Fibroblast of lung (primary cell): ENCODE results near the gene TPM4. TPM values are rescaled to one million over a fixed set of nuclear protein-coding genes. Genes with fewer than 3 reads are reported as not detected.

Source experiments
- DNase-seq, 2 donors: peaks; one replicate each; pipeline versions ENCODE4 v3.0.0 to v3.0.0-alpha.2; 2010; ENCODE audit warnings: low read depth in 2 of 2
- H2AFZ ChIP-seq: 2 replicates; pipeline ENCODE4 v1.5.1; 2012; ENCODE audit warnings: low read length, control low read depth, inconsistent platforms
- H3K27ac ChIP-seq: 2 replicates; pipeline ENCODE4 v1.5.1; 2011; ENCODE audit warnings: low read length, control low read depth; ENCODE audit not compliant: insufficient read depth
- H3K27me3 ChIP-seq: 2 replicates; pipeline ENCODE4 v1.5.1; 2011; ENCODE audit warnings: mild to moderate bottlenecking, low read length; ENCODE audit not compliant: control insufficient read depth, insufficient read depth
- H3K36me3 ChIP-seq: 2 replicates; pipeline ENCODE4 v1.5.1; 2011; ENCODE audit warnings: low read length; ENCODE audit not compliant: control insufficient read depth, insufficient read depth
- H3K4me1 ChIP-seq: 2 replicates; pipeline ENCODE4 v1.5.1; 2011; ENCODE audit warnings: low read length; ENCODE audit not compliant: control insufficient read depth, insufficient read depth; ENCODE audit errors: extremely low read depth
- H3K4me2 ChIP-seq: 2 replicates; pipeline ENCODE4 v1.5.1; 2011; ENCODE audit warnings: low read length, control low read depth; ENCODE audit not compliant: insufficient read depth; ENCODE audit errors: extremely low read depth
- H3K4me3 ChIP-seq, 4 experiments: fragments of 200-600 bp in 1 of 4; sonication (generic) in 1 of 4; replicated peaks in 1 of 4; 2 replicates each; pipeline ENCODE4 v1.5.1; 2011 to 2016; ENCODE audit warnings: low read length in 4 of 4, low read depth in 3 of 4, mild to moderate bottlenecking in 3 of 4, control low read depth in 2 of 4, inconsistent platforms in 1 of 4, mixed read lengths in 1 of 4; ENCODE audit not compliant: insufficient read depth in 1 of 4; ENCODE audit errors: control extremely low read depth in 1 of 4
- H3K79me2 ChIP-seq: 2 replicates; pipeline ENCODE4 v1.5.1; 2012; ENCODE audit warnings: mild to moderate bottlenecking, low read length, inconsistent platforms; ENCODE audit not compliant: control insufficient read depth, insufficient read depth
- H3K9ac ChIP-seq: 2 replicates; pipeline ENCODE4 v1.5.1; 2011; ENCODE audit warnings: mild to moderate bottlenecking, low read length, control low read depth; ENCODE audit not compliant: insufficient read depth
- H3K9me3 ChIP-seq: 2 replicates; pipeline ENCODE4 v1.5.1; 2012; ENCODE audit warnings: low read depth, low read length; ENCODE audit not compliant: control insufficient read depth, insufficient read depth
- H4K20me1 ChIP-seq: 2 replicates; pipeline ENCODE4 v1.5.1; 2011; ENCODE audit warnings: low read length; ENCODE audit not compliant: control insufficient read depth, insufficient read depth; ENCODE audit errors: extremely low read depth
- EZH2 ChIP-seq: IDR thresholded peaks from 2 replicates; pipeline ENCODE4 v1.5.1; 2012; ENCODE audit warnings: low read length, control low read depth, mild to moderate bottlenecking; ENCODE audit errors: missing control alignments
- polyA plus RNA-seq, 2 donors: library from polyadenylated mRNA; depleted of rRNA in 1 of 2; stranded (reverse) in 1 of 2; unstranded in 1 of 2; fragments of >200 nt; gene quantifications; 2 replicates each; pipeline ENCODE4 v1.2.1, GENCODE V29; 2011 to 2012; ENCODE audit warnings: missing spikeins in 1 of 2
- total RNA-seq: library from RNA; depleted of rRNA; stranded (reverse); fragments of >200 nt; gene quantifications from 2 replicates; pipeline ENCODE4 v1.2.1, GENCODE V29; 2014
- TF ChIP-seq, protein P1 (sequence below), 2 donors: IDR thresholded peaks in 1 of 2; conservative IDR thresholded peaks in 1 of 2; 1 replicate in 1 of 2; 2 replicates in 1 of 2; pipeline ENCODE4 v1.5.1; 2011 to 2012; ENCODE audit warnings: low read length in 2 of 2, control low read depth in 1 of 2, inconsistent platforms in 1 of 2, low read depth in 1 of 2, mild to moderate bottlenecking in 1 of 2

The TPM4 gene
- total and polyA plus RNA-seq, 2 donors (not counting 1 experiment from before 2014, with no cell fraction given), result 822 to 2,577 TPM

DNA sequence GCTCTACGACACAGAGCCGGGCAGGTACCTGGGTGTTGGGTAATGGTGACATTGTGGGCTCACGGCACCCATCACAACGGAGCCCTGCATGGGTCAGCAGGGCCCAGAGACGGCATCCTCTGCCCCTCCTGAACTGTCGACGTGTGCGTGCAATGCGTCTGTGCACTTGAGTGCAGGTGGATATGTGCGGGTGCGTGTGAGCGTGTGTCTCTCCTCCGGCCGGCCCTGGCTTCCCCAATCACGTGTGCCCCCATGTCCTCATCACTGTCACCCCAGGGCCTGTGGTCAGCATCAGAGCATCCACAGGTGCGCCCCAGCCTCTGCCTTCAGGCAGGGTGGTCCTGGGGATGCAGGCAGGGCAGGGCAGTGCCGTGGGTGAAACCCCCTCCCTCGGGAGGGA is 37.2 kb upstream of the TPM4 start:
- H2AFZ ChIP-seq, result no peak overlapping the region

DNA sequence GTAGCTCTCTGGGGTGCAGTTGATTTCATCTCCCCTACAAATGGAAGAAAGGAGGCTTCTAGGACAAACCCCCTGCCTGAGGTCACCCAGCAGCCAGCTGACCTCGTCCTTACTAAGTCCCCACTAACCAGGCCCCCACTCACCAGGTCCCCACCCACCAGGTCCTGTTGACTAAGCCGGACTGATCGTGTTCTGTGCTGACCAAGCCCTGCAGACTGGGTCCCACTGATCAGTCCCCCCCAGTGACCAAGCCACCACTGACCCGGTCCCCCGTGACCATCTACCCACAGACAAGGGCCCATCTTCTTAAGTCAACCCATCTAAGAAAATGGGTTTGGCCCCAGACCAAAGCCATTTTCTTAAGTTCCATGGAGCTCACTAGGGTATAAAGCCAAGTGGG is 36.8 kb upstream of the TPM4 start:
- H4K20me1 ChIP-seq, result no peaks in the 10 kb centered on the region
- H2AFZ ChIP-seq, result no peak overlapping the region
- H3K27me3 ChIP-seq, result no peaks in the 10 kb centered on the region
- DNase-seq, result no peak
- H3K79me2 ChIP-seq, result no peaks in the 10 kb centered on the region
- H3K27ac ChIP-seq, result no peak overlapping the region
- no peak overlapping the region for H3K9ac ChIP-seq
- peaks cover 3% of the 10 kb centered on the region for H3K4me1 ChIP-seq
- TF ChIP-seq, protein P1, sequence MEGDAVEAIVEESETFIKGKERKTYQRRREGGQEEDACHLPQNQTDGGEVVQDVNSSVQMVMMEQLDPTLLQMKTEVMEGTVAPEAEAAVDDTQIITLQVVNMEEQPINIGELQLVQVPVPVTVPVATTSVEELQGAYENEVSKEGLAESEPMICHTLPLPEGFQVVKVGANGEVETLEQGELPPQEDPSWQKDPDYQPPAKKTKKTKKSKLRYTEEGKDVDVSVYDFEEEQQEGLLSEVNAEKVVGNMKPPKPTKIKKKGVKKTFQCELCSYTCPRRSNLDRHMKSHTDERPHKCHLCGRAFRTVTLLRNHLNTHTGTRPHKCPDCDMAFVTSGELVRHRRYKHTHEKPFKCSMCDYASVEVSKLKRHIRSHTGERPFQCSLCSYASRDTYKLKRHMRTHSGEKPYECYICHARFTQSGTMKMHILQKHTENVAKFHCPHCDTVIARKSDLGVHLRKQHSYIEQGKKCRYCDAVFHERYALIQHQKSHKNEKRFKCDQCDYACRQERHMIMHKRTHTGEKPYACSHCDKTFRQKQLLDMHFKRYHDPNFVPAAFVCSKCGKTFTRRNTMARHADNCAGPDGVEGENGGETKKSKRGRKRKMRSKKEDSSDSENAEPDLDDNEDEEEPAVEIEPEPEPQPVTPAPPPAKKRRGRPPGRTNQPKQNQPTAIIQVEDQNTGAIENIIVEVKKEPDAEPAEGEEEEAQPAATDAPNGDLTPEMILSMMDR (conservative IDR thresholded peaks at IDR 0.05 in 1 of 2, IDR thresholded peaks at IDR 0.05 in 1 of 2; ENCODE audit: low read depth in 1 of 2, low read length in 2 of 2), result no peak
- no peak for TF ChIP-seq EZH2
- H3K36me3 ChIP-seq, result no peaks in the 10 kb centered on the region
- H3K9me3 ChIP-seq, result no peaks in the 10 kb centered on the region
- no peak overlapping the region for H3K4me3 ChIP-seq
- no peak overlapping the region for H3K4me2 ChIP-seq

More for the DNA sequence above, 37.2 kb upstream of the TPM4 start:
- H3K36me3 ChIP-seq, result no peaks in the 10 kb centered on the region
- H3K4me3 ChIP-seq, result no peak overlapping the region
- no peaks in the 10 kb centered on the region for H4K20me1 ChIP-seq
- DNase-seq, result no peak
- H3K9me3 ChIP-seq, result no peaks in the 10 kb centered on the region
- H3K4me2 ChIP-seq, result no peak overlapping the region
- no peak overlapping the region for H3K27ac ChIP-seq
- H3K79me2 ChIP-seq, result no peaks in the 10 kb centered on the region
- peaks cover 3% of the 10 kb centered on the region for H3K4me1 ChIP-seq
- TF ChIP-seq, protein P1 (conservative IDR thresholded peaks at IDR 0.05 in 1 of 2, IDR thresholded peaks at IDR 0.05 in 1 of 2; ENCODE audit: low read depth in 1 of 2, low read length in 2 of 2), result no peak
- TF ChIP-seq EZH2, result no peak
- H3K9ac ChIP-seq, result no peak overlapping the region
- H3K27me3 ChIP-seq, result no peaks in the 10 kb centered on the region

- peak in 1 of 2 donors; percentile 34 for DNase-seq
- H3K4me3 ChIP-seq, result no peak overlapping the region
- no peaks in the 10 kb centered on the region for H3K27me3 ChIP-seq
- no peaks in the 10 kb centered on the region for H3K36me3 ChIP-seq
- H4K20me1 ChIP-seq, result no peaks in the 10 kb centered on the region
- H3K79me2 ChIP-seq, result no peaks in the 10 kb centered on the region
- no peak overlapping the region for H3K27ac ChIP-seq
- H3K4me1 ChIP-seq, result peaks cover 3% of the 10 kb centered on the region
- H3K9me3 ChIP-seq, result no peaks in the 10 kb centered on the region
- TF ChIP-seq EZH2, result no peak
- TF ChIP-seq, protein P1 (conservative IDR thresholded peaks at IDR 0.05 in 1 of 2, IDR thresholded peaks at IDR 0.05 in 1 of 2; ENCODE audit: low read depth in 1 of 2, low read length in 2 of 2), result no peak
- H2AFZ ChIP-seq, result peak overlapping the region; percentile 50
- H3K4me2 ChIP-seq, result no peak overlapping the region
- H3K9ac ChIP-seq, result no peak overlapping the region
These were observed 35.7 kb upstream of the TPM4 start for GRCh38 chr19:16040642-16041041.
